HepG2 (cell line): ENCODE data around the gene TACC2. TPM values are rescaled to one million over a fixed set of nuclear protein-coding genes. Genes with fewer than 3 reads are reported as not detected.

ENCODE experiments used
- ATAC-seq: fragments of 200-7000 bp; cut with Tn5 transposase; 3 replicates; pipeline ENCODE4 v1.9.1; 2020; ENCODE audit warnings: mild to moderate bottlenecking, moderate library complexity
- BruUV-seq: library from RNA; stranded (reverse); fragments of 400-500 nt; replicated peaks from 2 replicates; lab custom pipeline; 2021; lab: Mats Ljungman, UMichigan
- CTCF ChIA-PET: fragments of 300-600 bp; formaldehyde crosslinking; extraction: SDS; loops from one replicate; lab custom pipeline; 2021; ENCODE audit warnings: low total read pairs, inconsistent platforms, low intra/inter-chr PET ratio; lab: Yijun Ruan, JAX
- POLR2A ChIA-PET: fragments of 350-600 bp; sonication (Branson Sonifier 250); formaldehyde crosslinking; loops from one replicate; lab custom pipeline; 2020; ENCODE audit warnings: antibody characterized with exemption, inconsistent platforms; lab: Yijun Ruan, JAX
- DNase-seq: peaks from one replicate; pipeline ENCODE4 v3.0.0-alpha.2; 2015; ENCODE audit warnings: low spot score
- FAIRE-seq: peaks from 3 replicates; lab custom pipeline; 2011; peaks lifted over from hg19 to GRCh38; lab: Jason Lieb, UNC
- H2AFZ ChIP-seq: one replicate; pipeline ENCODE4 v1.6.1; 2011; ENCODE audit warnings: low read length, inconsistent platforms
- H3K27ac ChIP-seq: fragments of 300-600 bp; 3 replicates; pipeline ENCODE4 v1.8.0; 2011; ENCODE audit warnings: mixed run types, mild to moderate bottlenecking, mixed read lengths, low read length, inconsistent platforms; ENCODE audit not compliant: insufficient read depth; ENCODE audit errors: extremely low read length
- H3K27me3 ChIP-seq, 2 experiments: fragments of 200-600 bp in 1 of 2; 2 replicates in 1 of 2; 3 replicates in 1 of 2; pipeline versions ENCODE4 v1.6.0 to v1.8.0; 2011; ENCODE audit warnings: low read length in 2 of 2, mild to moderate bottlenecking in 2 of 2, moderate library complexity in 2 of 2, inconsistent platforms in 1 of 2; ENCODE audit not compliant: insufficient read depth in 2 of 2, control insufficient read depth in 1 of 2
- H3K36me3 ChIP-seq, 2 experiments: fragments of 200-600 bp in 1 of 2; replicated peaks in 1 of 2; 2 replicates in 1 of 2; 3 replicates in 1 of 2; pipeline versions ENCODE4 v1.5.1 to v1.8.0; 2011; ENCODE audit warnings: low read length in 2 of 2, inconsistent platforms in 1 of 2; ENCODE audit not compliant: insufficient read depth in 2 of 2, control insufficient read depth in 1 of 2
- H3K4me1 ChIP-seq: 2 replicates; pipeline ENCODE4 v1.5.1; 2012; ENCODE audit warnings: low read length, inconsistent platforms; ENCODE audit not compliant: insufficient read depth
- H3K4me2 ChIP-seq: 2 replicates; pipeline ENCODE4 v1.6.0; 2011; ENCODE audit warnings: low read depth, low read length, inconsistent platforms
- H3K4me3 ChIP-seq, 3 experiments: fragments of 200-600 bp in 1 of 3; sonication (generic), shearing (Covaris generic) in 1 of 3; replicated peaks in 1 of 3; 2 replicates each; pipeline ENCODE4 v1.5.1; 2011 to 2016; ENCODE audit warnings: low read length in 3 of 3, inconsistent platforms in 2 of 3, low read depth in 2 of 3, mild to moderate bottlenecking in 2 of 3, control low read depth in 1 of 3, mixed read lengths in 1 of 3; ENCODE audit not compliant: insufficient read depth in 1 of 3
- H3K79me2 ChIP-seq: one replicate; pipeline ENCODE4 v1.6.1; 2011; ENCODE audit warnings: low read length, inconsistent platforms; ENCODE audit not compliant: insufficient read depth
- H3K9ac ChIP-seq: 2 replicates; pipeline ENCODE4 v1.6.0; 2011; ENCODE audit warnings: mild to moderate bottlenecking, low read depth, low read length, inconsistent platforms; ENCODE audit not compliant: insufficient read depth
- H3K9me3 ChIP-seq: 2 replicates; pipeline ENCODE4 v1.5.1; 2012; ENCODE audit warnings: mild to moderate bottlenecking, low read length
- H4K20me1 ChIP-seq: 2 replicates; pipeline ENCODE4 v1.6.0; 2011; ENCODE audit warnings: inconsistent platforms, mild to moderate bottlenecking, low read length, moderate library complexity; ENCODE audit not compliant: insufficient read depth
- IKZF1 ChIP-seq: fragments of 450-650 bp; IDR thresholded peaks from 2 replicates; pipeline ENCODE4 v1.7.1; 2016
- MBD4 ChIP-seq: IDR thresholded peaks from 2 replicates; pipeline ENCODE4 v1.6.1; 2012; ENCODE audit warnings: low read length, inconsistent platforms, borderline replicate concordance
- MXD1 ChIP-seq: sonication (generic); formaldehyde crosslinking; IDR thresholded peaks from 2 replicates; pipeline ENCODE4 v1.4.0; 2020; ENCODE audit warnings: mild to moderate bottlenecking, missing genetic modification reagents
- POLR2AphosphoS2 ChIP-seq: IDR thresholded peaks from 2 replicates; pipeline ENCODE4 v1.6.1; 2011; ENCODE audit warnings: low read depth, low read length, improper control_type of control experiment
- SRF ChIP-seq: IDR thresholded peaks from 2 replicates; pipeline ENCODE4 v1.6.1; 2011; ENCODE audit warnings: mild to moderate bottlenecking, low read depth, low read length, moderate library complexity
- TCF7 ChIP-seq: sonication (generic); IDR thresholded peaks from 2 replicates; pipeline ENCODE4 v1.6.1; 2016; ENCODE audit warnings: antibody characterized with exemption, low read depth
- ZNF530 ChIP-seq: sonication (generic); formaldehyde crosslinking; IDR thresholded peaks from 2 replicates; pipeline ENCODE4 v1.5.0; 2020; ENCODE audit warnings: low read depth, mild to moderate bottlenecking, missing genetic modification reagents
- ZNF616 ChIP-seq: sonication (generic); formaldehyde crosslinking; IDR thresholded peaks from 2 replicates; pipeline ENCODE4 v1.5.0; 2020; ENCODE audit warnings: low read depth, mild to moderate bottlenecking, missing genetic modification reagents
- ZSCAN12 ChIP-seq: sonication (generic); formaldehyde crosslinking; IDR thresholded peaks from 2 replicates; pipeline ENCODE4 v1.9.0; 2021; ENCODE audit warnings: mild to moderate bottlenecking, missing genetic modification reagents
- WGBS: methylation state at CpG from one replicate; pipeline ENCODE4 v1.1.6; 2017; ENCODE audit warnings: low lambda C conversion rate; 5-methylcytosine and 5-hydroxymethylcytosine counted together
- in situ Hi-C: cut with HindIII; loops from 2 replicates; pipeline ENCODE4 v1.10.0; 2017; ENCODE audit warnings: low pct_unique_long_range_greater_than_20kb; ENCODE audit not compliant: extremely low pct_ligation_motif_present
- intact Hi-C: fragments of 100-400 bp; cut with micrococcal nuclease; formaldehyde crosslinking; loops from one replicate; pipeline ENCODE4 v1.10.0; 2022; ENCODE audit not compliant: unreplicated experiment
- polyA plus RNA-seq, 8 experiments: library from polyadenylated mRNA; depleted of rRNA in 3 of 8; stranded (reverse) in 7 of 8; unstranded in 1 of 8; fragments of >200 nt; fragmentation: Illumina TruSeq in 4 of 8; extraction: Trizol in 4 of 8; gene quantifications; 2 replicates each; pipeline versions ENCODE4 v1.2.1 to v1.2.3, GENCODE V29; 2011 to 2016; ENCODE audit warnings: low read depth in 4 of 8, missing spikeins in 1 of 8, mixed read lengths in 1 of 8; ENCODE audit not compliant: insufficient read depth in 1 of 8
- total RNA-seq, 5 experiments: library from RNA; depleted of rRNA; stranded (reverse); fragments of >200 nt; fragmentation: Illumina TruSeq; extraction: Trizol; gene quantifications; 2 replicates each; pipeline ENCODE4 v1.2.3, GENCODE V29; 2016; ENCODE audit warnings: low read depth in 1 of 5
- TF ChIP-seq, protein P1 (sequence below): sonication (generic); formaldehyde crosslinking; IDR thresholded peaks from 2 replicates; pipeline ENCODE4 v1.5.1; 2020; ENCODE audit warnings: missing genetic modification reagents, mild to moderate bottlenecking, borderline replicate concordance

Gene TACC2
- total and polyA plus RNA-seq, 2 of the 13 experiments (the other 11 are each of a cell fraction or from before 2014, with no cell fraction given) = 11.8 to 16.0 TPM

GRCh38 chr10:122213364-122213763 is 224.4 kb downstream of the TACC2 start:
- ATAC-seq (no peak), FAIRE-seq (no peak), DNase-seq (no peak)
- Histone ChIP-seq H3K4me3 (no peak overlapping the region), H3K79me2 (no peaks in the 10 kb centered on the region), H3K9ac (no peak overlapping the region), H3K36me3 (peaks cover 23 to 56% of the 10 kb centered on the region in 2 experiments; a peak in 4 of 5 replicates), H2AFZ (no peak overlapping the region), H3K27ac (no peak overlapping the region), H3K9me3 (no peaks in the 10 kb centered on the region), H3K4me2 (no peak overlapping the region), H3K4me1 (peaks cover 11% of the 10 kb centered on the region)
- POLR2A ChIA-PET = no interaction called here
- intact Hi-C loops = no loop called here
- 94% methylated on average over 3 of the region's 3 CpGs for WGBS
- in situ Hi-C loops = no loop called here
- BruUV-seq = no TSS peak
- CTCF ChIA-PET = no interaction called here
- no peak for TF ChIP-seq ZNF616
- no peak for TF ChIP-seq MXD1
- no peak for TF ChIP-seq TCF7
- TF ChIP-seq IKZF1 = no peak
- TF ChIP-seq POLR2AphosphoS2 = no peak
- TF ChIP-seq SRF = no peak
- no peak for TF ChIP-seq MBD4
- TF ChIP-seq, protein P1, sequence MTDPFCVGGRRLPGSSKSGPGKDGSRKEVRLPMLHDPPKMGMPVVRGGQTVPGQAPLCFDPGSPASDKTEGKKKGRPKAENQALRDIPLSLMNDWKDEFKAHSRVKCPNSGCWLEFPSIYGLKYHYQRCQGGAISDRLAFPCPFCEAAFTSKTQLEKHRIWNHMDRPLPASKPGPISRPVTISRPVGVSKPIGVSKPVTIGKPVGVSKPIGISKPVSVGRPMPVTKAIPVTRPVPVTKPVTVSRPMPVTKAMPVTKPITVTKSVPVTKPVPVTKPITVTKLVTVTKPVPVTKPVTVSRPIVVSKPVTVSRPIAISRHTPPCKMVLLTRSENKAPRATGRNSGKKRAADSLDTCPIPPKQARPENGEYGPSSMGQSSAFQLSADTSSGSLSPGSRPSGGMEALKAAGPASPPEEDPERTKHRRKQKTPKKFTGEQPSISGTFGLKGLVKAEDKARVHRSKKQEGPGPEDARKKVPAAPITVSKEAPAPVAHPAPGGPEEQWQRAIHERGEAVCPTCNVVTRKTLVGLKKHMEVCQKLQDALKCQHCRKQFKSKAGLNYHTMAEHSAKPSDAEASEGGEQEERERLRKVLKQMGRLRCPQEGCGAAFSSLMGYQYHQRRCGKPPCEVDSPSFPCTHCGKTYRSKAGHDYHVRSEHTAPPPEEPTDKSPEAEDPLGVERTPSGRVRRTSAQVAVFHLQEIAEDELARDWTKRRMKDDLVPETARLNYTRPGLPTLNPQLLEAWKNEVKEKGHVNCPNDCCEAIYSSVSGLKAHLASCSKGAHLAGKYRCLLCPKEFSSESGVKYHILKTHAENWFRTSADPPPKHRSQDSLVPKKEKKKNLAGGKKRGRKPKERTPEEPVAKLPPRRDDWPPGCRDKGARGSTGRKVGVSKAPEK (CRISPR knock-in tag) = no peak
- TF ChIP-seq ZNF530 (CRISPR knock-in tag) = no peak
- no peak for TF ChIP-seq ZSCAN12 (CRISPR knock-in tag)
- TF ChIP-seq, all 625 proteins: peak for 0
- no peaks in the 10 kb centered on the region for H4K20me1 ChIP-seq
- H3K27me3 ChIP-seq = no peaks in the 10 kb centered on the region
